HepG2 (cell line): ENCODE data around the gene CSNK1E. TPM values are rescaled to one million over a fixed set of nuclear protein-coding genes. Genes with fewer than 3 reads are reported as not detected.
"Not testable (repeated sequence)": the region's sequence is repeated elsewhere in the genome, so short reads cannot be mapped to it uniquely, and the experiment has no call there.

ENCODE experiments used
- ATAC-seq: fragments of 200-7000 bp; cut with Tn5 transposase; 3 replicates; pipeline ENCODE4 v1.9.1; 2020; ENCODE audit warnings: mild to moderate bottlenecking, moderate library complexity
- BruUV-seq: library from RNA; stranded (reverse); fragments of 400-500 nt; replicated peaks from 2 replicates; lab custom pipeline; 2021; lab: Mats Ljungman, UMichigan
- CTCF ChIA-PET: fragments of 300-600 bp; formaldehyde crosslinking; extraction: SDS; loops from one replicate; lab custom pipeline; 2021; ENCODE audit warnings: low total read pairs, inconsistent platforms, low intra/inter-chr PET ratio; lab: Yijun Ruan, JAX
- POLR2A ChIA-PET: fragments of 350-600 bp; sonication (Branson Sonifier 250); formaldehyde crosslinking; loops from one replicate; lab custom pipeline; 2020; ENCODE audit warnings: antibody characterized with exemption, inconsistent platforms; lab: Yijun Ruan, JAX
- DNase-seq: peaks from one replicate; pipeline ENCODE4 v3.0.0-alpha.2; 2015; ENCODE audit warnings: low spot score
- FAIRE-seq: peaks from 3 replicates; lab custom pipeline; 2011; peaks lifted over from hg19 to GRCh38; lab: Jason Lieb, UNC
- H2AFZ ChIP-seq: one replicate; pipeline ENCODE4 v1.6.1; 2011; ENCODE audit warnings: low read length, inconsistent platforms
- H3K27ac ChIP-seq: fragments of 300-600 bp; 3 replicates; pipeline ENCODE4 v1.8.0; 2011; ENCODE audit warnings: mixed run types, mild to moderate bottlenecking, mixed read lengths, low read length, inconsistent platforms; ENCODE audit not compliant: insufficient read depth; ENCODE audit errors: extremely low read length
- H3K27me3 ChIP-seq, 2 experiments: fragments of 200-600 bp in 1 of 2; 2 replicates in 1 of 2; 3 replicates in 1 of 2; pipeline versions ENCODE4 v1.6.0 to v1.8.0; 2011; ENCODE audit warnings: low read length in 2 of 2, mild to moderate bottlenecking in 2 of 2, moderate library complexity in 2 of 2, inconsistent platforms in 1 of 2; ENCODE audit not compliant: insufficient read depth in 2 of 2, control insufficient read depth in 1 of 2
- H3K36me3 ChIP-seq, 2 experiments: fragments of 200-600 bp in 1 of 2; replicated peaks in 1 of 2; 2 replicates in 1 of 2; 3 replicates in 1 of 2; pipeline versions ENCODE4 v1.5.1 to v1.8.0; 2011; ENCODE audit warnings: low read length in 2 of 2, inconsistent platforms in 1 of 2; ENCODE audit not compliant: insufficient read depth in 2 of 2, control insufficient read depth in 1 of 2
- H3K4me1 ChIP-seq: 2 replicates; pipeline ENCODE4 v1.5.1; 2012; ENCODE audit warnings: low read length, inconsistent platforms; ENCODE audit not compliant: insufficient read depth
- H3K4me2 ChIP-seq: 2 replicates; pipeline ENCODE4 v1.6.0; 2011; ENCODE audit warnings: low read depth, low read length, inconsistent platforms
- H3K4me3 ChIP-seq, 3 experiments: fragments of 200-600 bp in 1 of 3; sonication (generic), shearing (Covaris generic) in 1 of 3; replicated peaks in 1 of 3; 2 replicates each; pipeline ENCODE4 v1.5.1; 2011 to 2016; ENCODE audit warnings: low read length in 3 of 3, inconsistent platforms in 2 of 3, low read depth in 2 of 3, mild to moderate bottlenecking in 2 of 3, control low read depth in 1 of 3, mixed read lengths in 1 of 3; ENCODE audit not compliant: insufficient read depth in 1 of 3
- H3K79me2 ChIP-seq: one replicate; pipeline ENCODE4 v1.6.1; 2011; ENCODE audit warnings: low read length, inconsistent platforms; ENCODE audit not compliant: insufficient read depth
- H3K9ac ChIP-seq: 2 replicates; pipeline ENCODE4 v1.6.0; 2011; ENCODE audit warnings: mild to moderate bottlenecking, low read depth, low read length, inconsistent platforms; ENCODE audit not compliant: insufficient read depth
- H3K9me3 ChIP-seq: 2 replicates; pipeline ENCODE4 v1.5.1; 2012; ENCODE audit warnings: mild to moderate bottlenecking, low read length
- H4K20me1 ChIP-seq: 2 replicates; pipeline ENCODE4 v1.6.0; 2011; ENCODE audit warnings: inconsistent platforms, mild to moderate bottlenecking, low read length, moderate library complexity; ENCODE audit not compliant: insufficient read depth
- ARNT2 ChIP-seq: sonication (generic); formaldehyde crosslinking; IDR thresholded peaks from 2 replicates; pipeline ENCODE4 v1.8.0; 2022; ENCODE audit warnings: mild to moderate bottlenecking, low read depth, missing genetic modification reagents, moderate library complexity
- ATAD3A ChIP-seq: sonication (generic); formaldehyde crosslinking; IDR thresholded peaks from 2 replicates; pipeline ENCODE4 v1.4.0; 2020; ENCODE audit warnings: missing genetic modification reagents
- HCFC1 ChIP-seq: fragments of 150-350 bp; IDR thresholded peaks from 2 replicates; pipeline ENCODE4 v1.6.1; 2014; ENCODE audit warnings: low read depth, low read length
- HOXA7 ChIP-seq: sonication (generic); formaldehyde crosslinking; IDR thresholded peaks from 2 replicates; pipeline ENCODE4 v1.8.1; 2022; ENCODE audit warnings: mild to moderate bottlenecking, missing genetic modification reagents, moderate library complexity
- MED1 ChIP-seq: sonication (generic); formaldehyde crosslinking; IDR thresholded peaks from 2 replicates; pipeline ENCODE4 v1.4.0; 2020; ENCODE audit warnings: missing genetic modification reagents
- MLLT10 ChIP-seq: sonication (generic); formaldehyde crosslinking; IDR thresholded peaks from 2 replicates; pipeline ENCODE4 v1.4.0; 2020; ENCODE audit warnings: missing genetic modification reagents
- TAF1 ChIP-seq: sonication (generic); formaldehyde crosslinking; IDR thresholded peaks from 2 replicates; pipeline ENCODE4 v1.4.0; 2020; ENCODE audit warnings: missing genetic modification reagents
- ZNF124 ChIP-seq: sonication (generic); formaldehyde crosslinking; IDR thresholded peaks from 2 replicates; pipeline ENCODE4 v1.4.0; 2020; ENCODE audit warnings: missing genetic modification reagents
- WGBS: methylation state at CpG from one replicate; pipeline ENCODE4 v1.1.6; 2017; ENCODE audit warnings: low lambda C conversion rate; 5-methylcytosine and 5-hydroxymethylcytosine counted together
- in situ Hi-C: cut with HindIII; loops from 2 replicates; pipeline ENCODE4 v1.10.0; 2017; ENCODE audit warnings: low pct_unique_long_range_greater_than_20kb; ENCODE audit not compliant: extremely low pct_ligation_motif_present
- intact Hi-C: fragments of 100-400 bp; cut with micrococcal nuclease; formaldehyde crosslinking; loops from one replicate; pipeline ENCODE4 v1.10.0; 2022; ENCODE audit not compliant: unreplicated experiment
- polyA plus RNA-seq, 8 experiments: library from polyadenylated mRNA; depleted of rRNA in 3 of 8; stranded (reverse) in 7 of 8; unstranded in 1 of 8; fragments of >200 nt; fragmentation: Illumina TruSeq in 4 of 8; extraction: Trizol in 4 of 8; gene quantifications; 2 replicates each; pipeline versions ENCODE4 v1.2.1 to v1.2.3, GENCODE V29; 2011 to 2016; ENCODE audit warnings: low read depth in 4 of 8, missing spikeins in 1 of 8, mixed read lengths in 1 of 8; ENCODE audit not compliant: insufficient read depth in 1 of 8
- total RNA-seq, 5 experiments: library from RNA; depleted of rRNA; stranded (reverse); fragments of >200 nt; fragmentation: Illumina TruSeq; extraction: Trizol; gene quantifications; 2 replicates each; pipeline ENCODE4 v1.2.3, GENCODE V29; 2016; ENCODE audit warnings: low read depth in 1 of 5
- TF ChIP-seq, protein P1 (sequence below): sonication (generic); formaldehyde crosslinking; IDR thresholded peaks from 2 replicates; pipeline ENCODE4 v1.8.1; 2023; ENCODE audit warnings: mild to moderate bottlenecking, inconsistent platforms, moderate library complexity, missing genetic modification reagents, borderline replicate concordance
- TF ChIP-seq, protein P2 (sequence below): sonication (generic); formaldehyde crosslinking; IDR thresholded peaks from 2 replicates; pipeline ENCODE4 v1.5.0; 2020; ENCODE audit warnings: missing genetic modification reagents
- TF ChIP-seq, protein P3 (sequence below): sonication (generic); formaldehyde crosslinking; IDR thresholded peaks from 2 replicates; pipeline ENCODE4 v1.4.0; 2020; ENCODE audit warnings: missing genetic modification reagents, low read depth, mild to moderate bottlenecking, borderline replicate concordance
- TF ChIP-seq, protein P4 (sequence below): sonication (generic); formaldehyde crosslinking; IDR thresholded peaks from 2 replicates; pipeline ENCODE4 v1.5.0; 2020; ENCODE audit warnings: mild to moderate bottlenecking, missing genetic modification reagents
- TF ChIP-seq, protein P5 (sequence below): sonication (generic); formaldehyde crosslinking; IDR thresholded peaks from 2 replicates; pipeline ENCODE4 v1.5.0; 2020; ENCODE audit warnings: missing genetic modification reagents, mild to moderate bottlenecking, borderline replicate concordance

CSNK1E gene
- total and polyA plus RNA-seq, 2 of the 13 experiments (the other 11 are each of a cell fraction or from before 2014, with no cell fraction given) = 34.7 to 129 TPM

DNA sequence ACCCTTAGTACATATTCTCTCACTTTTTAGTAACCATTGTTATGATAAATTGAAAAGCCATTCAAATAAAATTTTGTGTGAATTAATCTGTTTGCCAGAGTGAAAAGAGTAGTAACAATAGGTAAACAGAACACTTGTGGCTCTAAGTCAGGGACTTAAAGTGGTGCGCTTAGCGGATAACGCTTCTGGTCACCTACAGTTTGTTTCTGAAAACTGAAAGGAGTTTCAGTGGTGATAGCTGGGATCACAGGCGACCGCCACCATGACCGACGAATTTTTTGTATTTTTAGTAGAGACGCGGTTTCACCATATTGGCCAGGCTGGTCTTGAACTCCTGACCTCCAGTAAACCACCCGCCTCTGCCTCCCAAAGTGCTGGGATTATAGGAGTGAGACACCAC lies 40.7 kb upstream of the CSNK1E start:
- POLR2A ChIA-PET, H3K4me2 ChIP-seq, H3K4me3 ChIP-seq, ATAC-seq, H3K27ac ChIP-seq, H3K9ac ChIP-seq, CTCF ChIA-PET, DNase-seq, intact Hi-C loops, H3K36me3 ChIP-seq, H3K4me1 ChIP-seq, H3K79me2 ChIP-seq, H3K27me3 ChIP-seq, H3K9me3 ChIP-seq, FAIRE-seq, H2AFZ ChIP-seq, BruUV-seq, H4K20me1 ChIP-seq: not testable (repeated sequence)
- in situ Hi-C loops = loop anchor here (10.0 kb wide), 1 partner anchor 303 kb away; the partner anchor contains the start of gene PICK1
- 88% methylated on average over 10 of the region's 10 CpGs for WGBS

DNA sequence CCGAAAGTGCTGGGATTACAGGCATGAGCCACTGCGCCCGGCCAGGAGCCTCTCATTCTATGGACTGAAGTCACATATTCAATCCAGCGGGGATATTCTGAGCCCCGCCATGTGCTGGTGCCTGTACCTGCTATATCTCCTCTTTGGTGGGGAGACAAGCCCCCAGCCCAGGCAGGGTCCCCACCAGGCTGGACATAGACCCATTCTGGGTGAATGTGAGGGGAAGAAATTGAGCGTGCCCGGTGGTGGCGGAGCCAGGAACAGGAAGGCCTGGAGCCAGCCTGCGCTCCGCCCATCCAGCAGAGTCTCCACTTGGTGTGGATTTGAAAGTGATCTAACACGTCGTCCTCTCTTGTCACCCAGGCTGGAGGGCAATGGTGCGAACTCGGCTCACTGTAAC lies 38.0 kb upstream of the CSNK1E start:
- Histone ChIP-seq H3K4me2 (no peak overlapping the region), H3K27me3 (no peaks in the 10 kb centered on the region), H3K36me3 (no peaks in the 10 kb centered on the region), H3K9me3 (no peaks in the 10 kb centered on the region), H4K20me1 (no peaks in the 10 kb centered on the region; the same call in 1 of the 2 replicates), H2AFZ (no peak overlapping the region), H3K4me3 (no peak overlapping the region), H3K4me1 (peaks cover 20% of the 10 kb centered on the region), H3K27ac (no peak overlapping the region), H3K79me2 (no peaks in the 10 kb centered on the region), H3K9ac (no peak overlapping the region)
- no peak for ATAC-seq
- in situ Hi-C loops (loop anchor here (10.0 kb wide), 1 partner anchor 300 kb away; the partner anchor contains the start of gene PICK1), intact Hi-C loops (no loop called here)
- WGBS = 99% methylated on average over 14 of the region's 14 CpGs
- no peak for DNase-seq
- BruUV-seq = no TSS peak
- POLR2A ChIA-PET = no interaction called here
- no peak for FAIRE-seq
- CTCF ChIA-PET = no interaction called here
- TF ChIP-seq MED1 (CRISPR knock-in tag) (no peak), MLLT10 (CRISPR knock-in tag) (no peak), ATAD3A (no peak), ZNF124 (CRISPR knock-in tag) (no peak), TAF1 (no peak), HOXA7 (CRISPR knock-in tag) (no peak), HCFC1 (no peak), ARNT2 (no peak)
- TF ChIP-seq, protein P1, sequence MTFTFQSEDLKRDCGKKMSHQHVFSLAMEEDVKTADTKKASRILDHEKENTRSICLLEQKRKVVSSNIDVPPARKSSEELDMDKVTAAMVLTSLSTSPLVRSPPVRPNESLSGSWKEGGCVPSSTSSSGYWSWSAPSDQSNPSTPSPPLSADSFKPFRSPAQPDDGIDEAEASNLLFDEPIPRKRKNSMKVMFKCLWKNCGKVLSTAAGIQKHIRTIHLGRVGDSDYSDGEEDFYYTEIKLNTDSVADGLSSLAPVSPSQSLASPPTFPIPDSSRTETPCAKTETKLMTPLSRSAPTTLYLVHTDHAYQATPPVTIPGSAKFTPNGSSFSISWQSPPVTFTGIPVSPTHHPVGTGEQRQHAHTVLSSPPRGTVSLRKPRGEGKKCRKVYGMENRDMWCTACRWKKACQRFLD (CRISPR knock-in tag) = no peak
- TF ChIP-seq, protein P2, sequence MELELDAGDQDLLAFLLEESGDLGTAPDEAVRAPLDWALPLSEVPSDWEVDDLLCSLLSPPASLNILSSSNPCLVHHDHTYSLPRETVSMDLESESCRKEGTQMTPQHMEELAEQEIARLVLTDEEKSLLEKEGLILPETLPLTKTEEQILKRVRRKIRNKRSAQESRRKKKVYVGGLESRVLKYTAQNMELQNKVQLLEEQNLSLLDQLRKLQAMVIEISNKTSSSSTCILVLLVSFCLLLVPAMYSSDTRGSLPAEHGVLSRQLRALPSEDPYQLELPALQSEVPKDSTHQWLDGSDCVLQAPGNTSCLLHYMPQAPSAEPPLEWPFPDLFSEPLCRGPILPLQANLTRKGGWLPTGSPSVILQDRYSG (CRISPR knock-in tag) = no peak
- TF ChIP-seq, protein P3, sequence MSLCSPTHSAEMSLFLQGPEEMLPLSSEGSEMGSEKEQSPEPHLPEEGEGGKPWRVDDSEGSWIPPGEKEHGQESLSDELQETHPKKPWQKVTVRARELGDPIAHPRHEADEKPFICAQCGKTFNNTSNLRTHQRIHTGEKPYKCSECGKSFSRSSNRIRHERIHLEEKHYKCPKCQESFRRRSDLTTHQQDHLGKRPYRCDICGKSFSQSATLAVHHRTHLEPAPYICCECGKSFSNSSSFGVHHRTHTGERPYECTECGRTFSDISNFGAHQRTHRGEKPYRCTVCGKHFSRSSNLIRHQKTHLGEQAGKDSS = no peak
- TF ChIP-seq, protein P4, sequence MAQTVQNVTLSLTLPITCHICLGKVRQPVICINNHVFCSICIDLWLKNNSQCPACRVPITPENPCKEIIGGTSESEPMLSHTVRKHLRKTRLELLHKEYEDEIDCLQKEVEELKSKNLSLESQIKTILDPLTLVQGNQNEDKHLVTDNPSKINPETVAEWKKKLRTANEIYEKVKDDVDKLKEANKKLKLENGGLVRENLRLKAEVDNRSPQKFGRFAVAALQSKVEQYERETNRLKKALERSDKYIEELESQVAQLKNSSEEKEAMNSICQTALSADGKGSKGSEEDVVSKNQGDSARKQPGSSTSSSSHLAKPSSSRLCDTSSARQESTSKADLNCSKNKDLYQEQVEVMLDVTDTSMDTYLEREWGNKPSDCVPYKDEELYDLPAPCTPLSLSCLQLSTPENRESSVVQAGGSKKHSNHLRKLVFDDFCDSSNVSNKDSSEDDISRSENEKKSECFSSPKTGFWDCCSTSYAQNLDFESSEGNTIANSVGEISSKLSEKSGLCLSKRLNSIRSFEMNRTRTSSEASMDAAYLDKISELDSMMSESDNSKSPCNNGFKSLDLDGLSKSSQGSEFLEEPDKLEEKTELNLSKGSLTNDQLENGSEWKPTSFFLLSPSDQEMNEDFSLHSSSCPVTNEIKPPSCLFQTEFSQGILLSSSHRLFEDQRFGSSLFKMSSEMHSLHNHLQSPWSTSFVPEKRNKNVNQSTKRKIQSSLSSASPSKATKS (CRISPR knock-in tag) = no peak
- TF ChIP-seq, protein P5, sequence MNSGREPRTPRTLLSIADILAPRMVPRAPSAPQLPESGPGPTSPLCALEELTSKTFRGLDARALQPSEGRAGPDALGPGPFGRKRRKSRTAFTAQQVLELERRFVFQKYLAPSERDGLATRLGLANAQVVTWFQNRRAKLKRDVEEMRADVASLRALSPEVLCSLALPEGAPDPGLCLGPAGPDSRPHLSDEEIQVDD (CRISPR knock-in tag) = no peak
